Measurements from ENCODE around the gene KATNBL1. TPM values are rescaled to one million over a fixed set of nuclear protein-coding genes. Genes with fewer than 3 reads are reported as not detected.

KATNBL1 gene
- total and polyA plus RNA-seq, 2 experiments from 2014 or later: 68.2 to 96.1 TPM

GRCh38 chr15:34239151-34239808, 29.4 kb upstream of the KATNBL1 start:
- Histone ChIP-seq H3K4me1 (ENCODE audit: insufficient read depth) (peaks cover 10% of the 10 kb centered on the region; the same call in 1 of the 2 replicates), H3K4me2 (no peak overlapping the region), H3K36me3 (ENCODE audit: insufficient read depth) (no peaks in the 10 kb centered on the region), H3K4me3 (no peak overlapping the region), H3K27me3 (ENCODE audit: insufficient read depth) (no peaks in the 10 kb centered on the region), H2AFZ (no peak overlapping the region), H3F3A (replicated peaks; ENCODE audit: low read depth) (no peaks in the 10 kb centered on the region), H4K20me1 (replicated peaks; ENCODE audit: insufficient read depth) (no peaks in the 10 kb centered on the region), H3K9me2 (ENCODE audit: insufficient read depth) (no peaks in the 10 kb centered on the region), H3K79me2 (replicated peaks; ENCODE audit: insufficient read depth) (no peaks in the 10 kb centered on the region), H3K27ac (ENCODE audit: low read depth) (0 out of 2 replicates have a peak overlapping the region, but pooled peaks have one; percentile 34)
- DNase-seq (ENCODE audit: low spot score): peak; percentile 7
- Mint-ChIP-seq H3K9me3 (no peaks in the 10 kb centered on the region), H3K4me3 (no peak overlapping the region), H3K4me1 (peaks cover 15% of the 10 kb centered on the region; the same call in 2 of the 3 replicates), H3K36me3 (ENCODE audit: low read depth) (peaks cover 6% of the 10 kb centered on the region; the same call in 2 of the 3 replicates), H3K27me3 (ENCODE audit: insufficient read depth, low read depth, poor library complexity) (no peaks in the 10 kb centered on the region), H3K27ac (peak overlapping the region; percentile 92)
- TF ChIP-seq CREB1 (CRISPR knock-in tag; IDR thresholded peaks at IDR 0.05; ENCODE audit: low read depth): no peak
- TF ChIP-seq ZNF331 (CRISPR knock-in tag; IDR thresholded peaks at IDR 0.05; ENCODE audit: low read depth): no peak
- no peak for TF ChIP-seq JUNB (IDR thresholded peaks at IDR 0.05; ENCODE audit: unreplicated experiment)
- no peak for TF ChIP-seq EZH2phosphoT487 (IDR thresholded peaks at IDR 0.05; ENCODE audit: unreplicated experiment)
- TF ChIP-seq STAT1 (IDR thresholded peaks at IDR 0.05; ENCODE audit: unreplicated experiment): no peak
- TF ChIP-seq ZNF462 (CRISPR knock-in tag; IDR thresholded peaks at IDR 0.05): no peak
- no peak for TF ChIP-seq POLR2AphosphoS5 (IDR thresholded peaks at IDR 0.05; ENCODE audit: low read depth)
- TF ChIP-seq ZNF114 (CRISPR knock-in tag; IDR thresholded peaks at IDR 0.05): no peak
- no peak for TF ChIP-seq CTCF (conservative IDR thresholded peaks at IDR 0.05; ENCODE audit: low read depth in 2 of 2)
- TF ChIP-seq REST (IDR thresholded peaks at IDR 0.05; ENCODE audit: unreplicated experiment): no peak
- TF ChIP-seq NANOG (IDR thresholded peaks at IDR 0.05; ENCODE audit: borderline replicate concordance): no peak
- TF ChIP-seq ETS1 (IDR thresholded peaks at IDR 0.05): no peak
- TF ChIP-seq EZH2 (IDR thresholded peaks at IDR 0.05; ENCODE audit: low read depth, unreplicated experiment): no peak
- ATAC-seq: no peak
